OCI-LY7 (cell line): ENCODE data around the gene CORIN.

Experiments
- EZH2phosphoT487 ChIP-seq: fragments of 200-600 bp; sonication (generic); IDR thresholded peaks from 2 replicates; pipeline ENCODE4 v1.6.1; 2018; ENCODE audit warnings: low read depth, borderline replicate concordance, mild to moderate bottlenecking, mixed run types, antibody characterized with exemption, low read length, moderate library complexity, mixed read lengths
- TF ChIP-seq, protein P1 (sequence below): fragments of 200-600 bp; sonication (generic); conservative IDR thresholded peaks from 2 replicates; pipeline ENCODE4 v1.5.1; 2014; ENCODE audit warnings: mild to moderate bottlenecking, antibody characterized with exemption, low read length, moderate library complexity, mixed read lengths

DNA sequence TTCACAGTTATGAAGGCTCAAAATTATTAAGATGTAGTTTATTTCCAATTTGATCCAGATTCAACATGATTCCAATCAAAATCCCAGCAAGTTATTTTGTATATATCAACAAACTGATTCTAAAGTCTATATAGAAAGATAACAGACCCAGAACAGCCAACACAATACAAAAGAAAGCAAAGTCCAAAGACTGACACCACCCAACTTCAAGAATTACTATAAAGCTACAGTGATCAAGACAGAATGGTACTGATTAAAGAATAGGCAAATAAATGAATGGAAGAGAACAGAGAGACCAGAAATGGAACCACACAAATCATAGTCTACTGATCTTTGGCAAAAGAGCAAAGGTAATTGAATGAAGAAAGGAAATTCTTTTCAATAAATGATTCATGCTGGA, 41.6 kb upstream of the CORIN start:
- TF ChIP-seq, protein P1, sequence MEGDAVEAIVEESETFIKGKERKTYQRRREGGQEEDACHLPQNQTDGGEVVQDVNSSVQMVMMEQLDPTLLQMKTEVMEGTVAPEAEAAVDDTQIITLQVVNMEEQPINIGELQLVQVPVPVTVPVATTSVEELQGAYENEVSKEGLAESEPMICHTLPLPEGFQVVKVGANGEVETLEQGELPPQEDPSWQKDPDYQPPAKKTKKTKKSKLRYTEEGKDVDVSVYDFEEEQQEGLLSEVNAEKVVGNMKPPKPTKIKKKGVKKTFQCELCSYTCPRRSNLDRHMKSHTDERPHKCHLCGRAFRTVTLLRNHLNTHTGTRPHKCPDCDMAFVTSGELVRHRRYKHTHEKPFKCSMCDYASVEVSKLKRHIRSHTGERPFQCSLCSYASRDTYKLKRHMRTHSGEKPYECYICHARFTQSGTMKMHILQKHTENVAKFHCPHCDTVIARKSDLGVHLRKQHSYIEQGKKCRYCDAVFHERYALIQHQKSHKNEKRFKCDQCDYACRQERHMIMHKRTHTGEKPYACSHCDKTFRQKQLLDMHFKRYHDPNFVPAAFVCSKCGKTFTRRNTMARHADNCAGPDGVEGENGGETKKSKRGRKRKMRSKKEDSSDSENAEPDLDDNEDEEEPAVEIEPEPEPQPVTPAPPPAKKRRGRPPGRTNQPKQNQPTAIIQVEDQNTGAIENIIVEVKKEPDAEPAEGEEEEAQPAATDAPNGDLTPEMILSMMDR: no peak
- no peak for TF ChIP-seq EZH2phosphoT487
